Astrocyte (in vitro differentiated cells and primary cell): ENCODE data around the gene RABGAP1L. TPM values are rescaled to one million over a fixed set of nuclear protein-coding genes. Genes with fewer than 3 reads are reported as not detected.

Experiments
- DNase-seq: peaks from one replicate; pipeline ENCODE4 v3.0.0-alpha.2; 2010; ENCODE audit warnings: low read depth
- FAIRE-seq: peaks from 2 replicates; lab custom pipeline; 2011; peaks lifted over from hg19 to GRCh38; lab: Jason Lieb, UNC
- H2AFZ ChIP-seq: 2 replicates; pipeline ENCODE4 v1.6.0; 2012; ENCODE audit warnings: low read depth, low read length, inconsistent platforms
- H3K27ac ChIP-seq: 2 replicates; pipeline ENCODE4 v1.5.1; 2011; ENCODE audit warnings: low read depth, low read length, inconsistent platforms
- H3K27me3 ChIP-seq: 2 replicates; pipeline ENCODE4 v1.6.0; 2011; ENCODE audit warnings: low read length, inconsistent platforms; ENCODE audit not compliant: insufficient read depth
- H3K36me3 ChIP-seq: 2 replicates; pipeline ENCODE4 v1.5.1; 2011; ENCODE audit warnings: low read length, inconsistent platforms; ENCODE audit not compliant: insufficient read depth
- H3K4me1 ChIP-seq: 2 replicates; pipeline ENCODE4 v1.5.1; 2011; ENCODE audit warnings: low read length, inconsistent platforms; ENCODE audit not compliant: insufficient read depth
- H3K4me2 ChIP-seq: 2 replicates; pipeline ENCODE4 v1.6.0; 2012; ENCODE audit warnings: low read length, inconsistent platforms
- H3K4me3 ChIP-seq: 2 replicates; pipeline ENCODE4 v1.5.1; 2011; ENCODE audit warnings: low read depth, mild to moderate bottlenecking, low read length, inconsistent platforms; ENCODE audit not compliant: insufficient read depth
- H3K79me2 ChIP-seq: 2 replicates; pipeline ENCODE4 v1.6.0; 2012; ENCODE audit warnings: mild to moderate bottlenecking, low read length, inconsistent platforms; ENCODE audit not compliant: insufficient read depth
- H3K9ac ChIP-seq: 2 replicates; pipeline ENCODE4 v1.6.0; 2012; ENCODE audit warnings: mild to moderate bottlenecking, low read length, inconsistent platforms
- H3K9me3 ChIP-seq: 2 replicates; pipeline ENCODE4 v1.5.1; 2012; ENCODE audit warnings: low read depth, mild to moderate bottlenecking, low read length, inconsistent platforms; ENCODE audit not compliant: insufficient read depth
- H4K20me1 ChIP-seq: 2 replicates; pipeline ENCODE4 v1.6.0; 2012; ENCODE audit warnings: low read length, inconsistent platforms; ENCODE audit not compliant: insufficient read depth
- H3K27ac Mint-ChIP-seq: one replicate; pipeline ENCODE4 v1.8.0; 2021; ENCODE audit warnings: mild to moderate bottlenecking, mixed read lengths; ENCODE audit not compliant: unreplicated experiment
- H3K27me3 Mint-ChIP-seq: one replicate; pipeline ENCODE4 v1.8.0; 2021; ENCODE audit warnings: low read depth, mixed read lengths; ENCODE audit not compliant: unreplicated experiment
- H3K36me3 Mint-ChIP-seq: one replicate; pipeline ENCODE4 v1.8.0; 2021; ENCODE audit warnings: low read depth, mixed read lengths; ENCODE audit not compliant: unreplicated experiment
- H3K4me1 Mint-ChIP-seq: one replicate; pipeline ENCODE4 v1.8.0; 2021; ENCODE audit warnings: low read depth, mixed read lengths; ENCODE audit not compliant: unreplicated experiment
- H3K4me3 Mint-ChIP-seq: one replicate; pipeline ENCODE4 v1.8.0; 2021; ENCODE audit warnings: mild to moderate bottlenecking, moderate library complexity, mixed read lengths; ENCODE audit not compliant: unreplicated experiment
- H3K9me3 Mint-ChIP-seq: one replicate; pipeline ENCODE4 v1.8.0; 2021; ENCODE audit warnings: mild to moderate bottlenecking, mixed read lengths; ENCODE audit not compliant: unreplicated experiment
- EZH2 ChIP-seq: IDR thresholded peaks from 2 replicates; pipeline ENCODE4 v1.6.1; 2012; ENCODE audit warnings: mild to moderate bottlenecking, low read length, inconsistent platforms; ENCODE audit not compliant: insufficient read depth
- total RNA-seq: library from RNA; stranded (reverse); gene quantifications from 2 replicates; pipeline ENCODE4 v1.2.1, GENCODE V29; 2021
- TF ChIP-seq, protein P1 (sequence below): IDR thresholded peaks from 2 replicates; pipeline ENCODE4 v1.5.1; 2011; ENCODE audit warnings: low read depth, mild to moderate bottlenecking, inconsistent platforms, low read length, moderate library complexity; ENCODE audit not compliant: insufficient read depth

Gene RABGAP1L
- total RNA-seq, 1 donor from 2014 or later, result 40.2 TPM

DNA sequence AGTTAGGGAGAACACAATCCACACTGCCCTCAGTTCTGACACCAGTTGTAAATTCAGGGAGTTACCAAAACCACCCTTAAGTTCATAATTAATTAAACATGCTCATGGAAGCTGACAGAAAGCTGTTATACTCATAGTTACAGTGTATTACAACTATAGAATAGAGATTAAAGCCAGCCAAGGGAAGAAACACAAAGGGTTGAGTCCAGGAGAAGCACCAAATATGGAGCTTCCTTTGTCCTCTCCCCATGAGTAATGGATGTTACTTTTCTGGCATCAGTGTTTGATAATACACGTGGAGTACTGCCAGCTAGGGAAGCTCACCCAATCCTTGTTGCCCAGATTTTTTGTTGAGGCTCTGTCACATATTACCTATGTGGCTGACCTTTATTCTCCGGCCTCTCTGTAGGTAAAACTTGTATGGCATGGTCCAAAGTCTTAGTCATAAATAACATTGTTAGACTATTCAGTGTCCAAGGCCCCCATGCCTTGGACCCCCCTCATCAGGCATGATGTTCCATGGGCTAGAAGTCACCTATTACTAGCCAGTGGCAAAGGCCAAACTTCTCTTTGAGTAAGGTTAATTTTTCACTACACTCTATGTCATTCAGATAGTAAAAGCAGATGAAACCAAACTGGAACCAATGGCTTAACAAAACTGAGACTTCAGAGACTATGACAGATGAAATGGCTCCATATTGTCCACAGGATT is 464.2 kb downstream of the RABGAP1L start:
- Histone ChIP-seq H3K4me3 (no peak overlapping the region), H4K20me1 (no peaks in the 10 kb centered on the region), H3K4me2 (no peak overlapping the region), H3K79me2 (no peaks in the 10 kb centered on the region), H2AFZ (no peak overlapping the region), H3K9ac (no peak overlapping the region), H3K4me1 (peaks cover 5% of the 10 kb centered on the region), H3K9me3 (no peaks in the 10 kb centered on the region), H3K27ac (no peak overlapping the region), H3K36me3 (no peaks in the 10 kb centered on the region), H3K27me3 (no peaks in the 10 kb centered on the region)
- Mint-ChIP-seq H3K27me3 (no peaks in the 10 kb centered on the region), H3K27ac (no peak overlapping the region), H3K9me3 (peaks cover 18% of the 10 kb centered on the region), H3K36me3 (peaks cover 2% of the 10 kb centered on the region), H3K4me1 (peaks cover 21% of the 10 kb centered on the region), H3K4me3 (no peak overlapping the region)
- no peak for FAIRE-seq
- DNase-seq, result no peak
- TF ChIP-seq EZH2, result no peak
- TF ChIP-seq, protein P1, sequence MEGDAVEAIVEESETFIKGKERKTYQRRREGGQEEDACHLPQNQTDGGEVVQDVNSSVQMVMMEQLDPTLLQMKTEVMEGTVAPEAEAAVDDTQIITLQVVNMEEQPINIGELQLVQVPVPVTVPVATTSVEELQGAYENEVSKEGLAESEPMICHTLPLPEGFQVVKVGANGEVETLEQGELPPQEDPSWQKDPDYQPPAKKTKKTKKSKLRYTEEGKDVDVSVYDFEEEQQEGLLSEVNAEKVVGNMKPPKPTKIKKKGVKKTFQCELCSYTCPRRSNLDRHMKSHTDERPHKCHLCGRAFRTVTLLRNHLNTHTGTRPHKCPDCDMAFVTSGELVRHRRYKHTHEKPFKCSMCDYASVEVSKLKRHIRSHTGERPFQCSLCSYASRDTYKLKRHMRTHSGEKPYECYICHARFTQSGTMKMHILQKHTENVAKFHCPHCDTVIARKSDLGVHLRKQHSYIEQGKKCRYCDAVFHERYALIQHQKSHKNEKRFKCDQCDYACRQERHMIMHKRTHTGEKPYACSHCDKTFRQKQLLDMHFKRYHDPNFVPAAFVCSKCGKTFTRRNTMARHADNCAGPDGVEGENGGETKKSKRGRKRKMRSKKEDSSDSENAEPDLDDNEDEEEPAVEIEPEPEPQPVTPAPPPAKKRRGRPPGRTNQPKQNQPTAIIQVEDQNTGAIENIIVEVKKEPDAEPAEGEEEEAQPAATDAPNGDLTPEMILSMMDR, result no peak

DNA sequence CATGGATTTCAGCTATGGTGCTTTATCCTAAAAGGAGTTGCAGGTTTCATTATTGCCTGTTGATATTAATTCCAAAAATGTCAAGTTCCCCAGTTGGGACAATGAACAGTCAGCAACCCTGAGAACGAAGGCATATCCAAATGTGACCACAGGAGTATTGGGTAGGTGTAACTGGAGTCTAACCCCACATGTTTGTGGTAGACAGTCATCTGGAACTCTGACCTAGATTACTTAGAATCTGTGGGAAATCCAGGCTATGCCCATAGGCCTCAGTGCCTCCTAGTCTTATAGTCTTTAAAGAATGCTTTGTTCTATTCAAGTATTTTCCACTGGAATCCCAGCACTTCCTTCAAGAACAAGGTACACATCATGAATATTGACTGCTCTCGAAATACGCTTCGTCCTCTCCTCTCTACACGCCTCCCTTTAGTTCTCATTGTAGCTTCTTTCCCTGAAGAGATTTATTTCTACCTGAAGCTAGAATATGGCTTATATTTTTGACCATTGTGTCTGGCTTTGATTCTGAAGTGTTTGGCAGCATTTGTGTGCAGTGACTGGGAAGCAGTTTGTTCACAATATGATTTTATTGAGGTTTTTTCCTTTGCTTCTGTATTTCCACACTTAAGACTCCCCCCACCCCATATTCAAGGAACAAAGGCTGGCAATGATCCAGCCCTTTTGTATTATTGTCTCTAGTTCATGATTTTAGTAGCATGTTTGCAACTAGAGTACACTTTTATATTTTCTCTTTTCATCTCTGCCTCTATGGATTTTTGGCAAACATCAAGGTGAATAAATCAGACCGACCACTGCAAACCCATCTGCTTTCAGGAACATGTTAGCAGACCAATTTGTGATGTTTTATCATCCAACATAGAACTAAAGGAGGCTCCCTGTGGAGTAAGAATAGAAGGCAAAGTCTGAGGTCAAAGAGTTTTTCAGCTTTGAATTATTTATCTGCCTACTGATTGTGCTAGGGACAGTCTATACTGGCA is 467.0 kb downstream of the RABGAP1L start:
- peak overlapping the region; percentile 46 for H3K27ac ChIP-seq
- no peaks in the 10 kb centered on the region for H3K27me3 ChIP-seq
- H3K9ac ChIP-seq, result peak overlapping the region; percentile 19
- H3K4me2 ChIP-seq, result peak overlapping the region; percentile 18
- Mint-ChIP-seq H3K36me3 (no peaks in the 10 kb centered on the region), H3K27ac (peak overlapping the region; percentile 94), H3K27me3 (no peaks in the 10 kb centered on the region), H3K4me1 (peaks cover 27% of the 10 kb centered on the region), H3K4me3 (no peak overlapping the region), H3K9me3 (peaks cover 3% of the 10 kb centered on the region)
- no peak overlapping the region for H2AFZ ChIP-seq
- no peak for TF ChIP-seq EZH2
- TF ChIP-seq, protein P1, result no peak
- no peaks in the 10 kb centered on the region for H3K79me2 ChIP-seq
- DNase-seq (peak; percentile 88), FAIRE-seq (peak; percentile 75)
- peaks cover 5% of the 10 kb centered on the region for H3K4me1 ChIP-seq
- no peaks in the 10 kb centered on the region for H3K9me3 ChIP-seq
- H3K4me3 ChIP-seq, result no peak overlapping the region
- no peaks in the 10 kb centered on the region for H4K20me1 ChIP-seq
- no peaks in the 10 kb centered on the region for H3K36me3 ChIP-seq
